Cortex of kidney (tissue), 1 donor: ENCODE results near the gene SLF2.

Experiments used
- DNase-seq: peaks from one replicate; lab custom pipeline; 2025; lab: John Stamatoyannopoulos, UW

The SLF2 gene

DNA sequence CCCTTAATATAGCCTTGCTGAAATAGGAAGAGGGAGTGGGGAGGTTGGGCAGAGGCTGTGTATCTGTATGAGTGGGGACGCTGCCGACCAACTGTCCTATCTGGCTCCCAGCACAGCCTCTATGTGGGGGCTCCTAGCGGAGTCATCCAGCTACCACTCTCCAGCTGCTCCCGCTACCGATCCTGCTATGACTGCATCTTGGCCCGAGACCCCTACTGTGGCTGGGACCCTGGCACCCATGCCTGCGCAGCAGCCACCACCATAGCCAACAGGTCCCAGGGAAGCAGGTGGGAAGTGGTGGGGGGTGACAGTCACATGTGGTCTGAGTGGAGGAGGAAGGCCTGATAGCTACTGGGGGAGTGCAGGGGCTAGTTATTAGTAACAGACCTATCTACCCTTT, 67.9 kb downstream of the SLF2 start:
- no peak for DNase-seq

DNA sequence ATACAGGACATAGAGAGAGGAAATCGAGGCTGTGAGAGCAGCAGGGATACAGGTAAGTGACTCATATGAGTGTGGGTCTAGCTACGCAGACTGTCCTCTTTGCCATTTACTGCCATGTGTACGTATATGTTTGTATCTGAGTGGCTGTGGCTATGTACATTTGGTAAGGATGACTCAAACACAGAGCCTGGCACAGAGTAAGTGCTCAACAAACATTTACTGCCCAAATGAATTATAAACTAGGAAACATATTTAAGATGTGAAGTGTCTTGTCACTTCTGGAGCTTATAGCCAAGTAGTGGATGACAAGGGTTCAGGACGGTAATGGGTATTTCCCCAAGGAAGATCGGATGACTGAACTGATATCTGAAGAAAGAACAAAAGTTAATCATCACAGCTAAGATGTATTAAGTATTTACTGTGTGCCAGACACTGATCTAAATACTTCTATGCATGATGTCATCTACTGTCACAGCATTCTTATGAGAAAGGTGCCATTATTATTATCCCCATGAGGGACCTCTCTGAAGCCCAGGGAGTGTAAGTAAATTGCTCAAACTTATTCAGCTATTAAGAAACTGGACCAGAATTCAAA, 68.5 kb downstream of the SLF2 start:
- DNase-seq, result no peak

DNA sequence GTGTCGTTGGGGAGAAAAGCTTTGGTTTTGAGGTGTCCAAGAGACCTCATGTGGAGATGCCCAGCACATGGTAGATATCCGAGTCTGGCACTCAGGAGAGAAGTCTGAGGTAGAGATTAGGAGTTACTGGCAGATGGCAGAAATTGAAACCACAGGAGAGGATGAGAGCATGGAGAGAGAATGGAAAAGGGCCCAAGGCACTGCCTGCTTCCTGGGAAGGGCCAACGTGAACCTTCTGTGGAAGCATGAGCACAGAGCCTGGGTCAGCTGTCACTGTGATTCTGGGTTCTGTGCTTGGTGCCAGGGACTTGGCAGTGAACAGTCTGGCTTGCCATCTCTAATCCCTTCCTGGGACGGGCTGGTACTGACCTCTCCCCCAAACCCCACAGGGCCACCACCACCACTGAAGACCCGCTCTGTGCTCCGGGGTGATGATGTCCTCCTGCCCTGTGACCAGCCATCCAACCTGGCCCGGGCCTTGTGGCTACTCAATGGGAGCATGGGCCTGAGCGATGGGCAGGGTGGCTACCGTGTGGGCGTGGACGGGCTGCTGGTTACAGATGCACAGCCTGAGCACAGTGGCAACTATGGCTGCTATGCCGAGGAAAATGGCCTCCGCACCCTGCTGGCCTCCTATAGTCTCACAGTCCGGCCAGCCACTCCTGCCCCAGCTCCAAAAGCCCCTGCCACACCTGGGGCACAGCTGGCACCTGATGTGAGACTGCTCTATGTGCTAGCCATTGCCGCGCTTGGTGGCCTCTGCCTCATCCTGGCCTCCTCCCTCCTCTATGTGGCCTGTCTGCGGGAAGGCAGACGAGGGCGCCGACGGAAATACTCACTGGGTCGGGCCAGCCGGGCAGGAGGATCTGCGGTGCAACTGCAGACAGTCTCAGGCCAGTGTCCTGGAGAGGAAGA, 70.4 kb downstream of the SLF2 start:
- DNase-seq, result no peak

DNA sequence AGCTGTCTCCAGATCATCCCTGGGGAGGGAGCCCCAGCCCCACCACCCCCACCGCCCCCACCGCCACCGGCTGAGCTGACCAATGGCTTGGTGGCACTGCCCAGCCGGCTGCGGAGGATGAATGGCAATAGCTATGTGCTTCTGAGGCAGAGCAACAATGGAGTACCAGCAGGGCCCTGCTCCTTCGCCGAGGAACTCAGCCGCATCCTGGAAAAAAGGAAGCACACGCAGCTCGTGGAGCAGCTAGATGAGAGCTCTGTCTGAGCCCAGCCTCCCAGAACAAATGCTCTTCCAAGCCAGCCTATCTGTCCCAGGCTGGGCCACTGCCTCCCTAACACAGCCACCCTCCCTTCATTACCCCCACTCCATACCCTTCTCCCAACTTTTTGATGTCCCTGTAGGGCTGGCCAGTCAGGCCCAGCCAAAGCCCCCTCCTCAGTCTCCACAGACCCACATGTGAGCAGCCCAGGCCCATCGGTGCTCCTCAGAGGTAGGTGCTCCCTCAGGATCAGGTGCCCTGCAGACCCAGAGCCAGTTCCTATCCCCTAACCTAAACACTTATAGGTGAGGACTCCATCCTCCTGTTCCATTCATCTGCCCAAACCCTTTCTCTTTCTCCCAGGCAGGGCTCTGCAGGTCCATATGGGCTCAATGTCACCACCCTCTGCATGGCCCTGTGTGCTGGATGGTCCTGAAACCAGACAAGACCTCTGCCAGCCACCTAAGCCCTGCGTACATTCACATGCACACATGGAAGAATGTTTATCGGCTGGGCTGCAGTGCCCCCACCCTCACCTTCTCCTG, 71.3 kb downstream of the SLF2 start:
- no peak for DNase-seq

DNA sequence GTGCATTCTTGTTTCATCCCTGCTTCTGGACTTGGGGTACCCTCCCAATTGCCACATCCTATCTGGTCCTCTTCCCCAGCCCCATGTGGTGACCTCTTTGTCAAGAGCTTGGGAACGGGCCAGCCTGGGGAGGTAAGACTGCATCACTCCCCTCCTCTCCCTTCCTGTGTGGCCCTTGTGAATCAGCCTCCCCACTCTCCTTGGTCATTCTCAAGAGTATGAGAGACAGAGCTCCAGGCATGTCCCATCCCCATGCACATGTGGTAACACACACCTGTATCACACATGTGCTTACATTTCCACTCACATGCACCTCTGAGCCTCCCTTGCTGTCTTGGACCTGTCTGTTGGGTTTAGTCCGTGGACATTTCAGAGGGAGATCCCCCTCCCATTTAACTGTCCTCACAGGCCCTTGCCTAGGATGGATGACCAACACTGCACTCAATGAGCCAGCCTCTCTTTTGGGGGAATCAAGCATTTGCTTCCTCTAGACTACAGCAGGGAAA, 72.0 kb downstream of the SLF2 start:
- DNase-seq, result no peak

DNA sequence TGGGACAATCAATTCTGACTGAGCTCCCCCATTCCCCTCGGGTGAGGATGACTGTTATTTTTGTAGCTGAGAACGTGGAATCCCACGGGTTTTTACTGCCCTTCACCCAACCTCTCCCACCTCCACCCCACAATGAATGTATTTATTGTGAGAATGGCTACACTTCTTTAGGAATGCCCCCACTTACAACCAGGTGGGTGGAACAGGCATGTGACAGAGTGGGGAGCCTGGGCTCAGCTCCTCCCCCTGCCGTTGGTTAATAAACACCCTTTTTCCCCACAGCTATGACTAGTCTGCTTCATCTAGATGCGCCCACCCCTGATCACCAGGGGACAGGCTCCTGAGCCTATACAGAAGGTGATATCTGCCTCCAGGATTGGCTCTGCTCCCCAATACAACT, 72.6 kb downstream of the SLF2 start:
- DNase-seq, result no peak

DNA sequence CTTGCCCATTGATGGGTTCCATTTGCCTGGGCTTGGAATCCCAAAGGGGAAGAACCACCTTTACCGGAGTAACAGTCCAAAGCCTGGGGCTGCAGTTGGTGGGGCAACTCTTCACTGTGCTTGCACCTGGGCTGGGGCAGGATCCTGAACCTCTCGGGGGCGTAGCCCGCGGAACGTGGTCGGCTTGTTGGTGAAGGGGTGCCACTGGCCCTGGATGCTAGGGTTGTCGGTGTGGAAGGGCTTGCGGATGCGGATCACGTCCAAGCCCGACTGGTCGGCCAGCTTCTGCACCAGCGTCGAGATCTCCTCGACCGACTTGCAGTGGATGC, 73.8 kb downstream of the SLF2 start:
- no peak for DNase-seq

DNA sequence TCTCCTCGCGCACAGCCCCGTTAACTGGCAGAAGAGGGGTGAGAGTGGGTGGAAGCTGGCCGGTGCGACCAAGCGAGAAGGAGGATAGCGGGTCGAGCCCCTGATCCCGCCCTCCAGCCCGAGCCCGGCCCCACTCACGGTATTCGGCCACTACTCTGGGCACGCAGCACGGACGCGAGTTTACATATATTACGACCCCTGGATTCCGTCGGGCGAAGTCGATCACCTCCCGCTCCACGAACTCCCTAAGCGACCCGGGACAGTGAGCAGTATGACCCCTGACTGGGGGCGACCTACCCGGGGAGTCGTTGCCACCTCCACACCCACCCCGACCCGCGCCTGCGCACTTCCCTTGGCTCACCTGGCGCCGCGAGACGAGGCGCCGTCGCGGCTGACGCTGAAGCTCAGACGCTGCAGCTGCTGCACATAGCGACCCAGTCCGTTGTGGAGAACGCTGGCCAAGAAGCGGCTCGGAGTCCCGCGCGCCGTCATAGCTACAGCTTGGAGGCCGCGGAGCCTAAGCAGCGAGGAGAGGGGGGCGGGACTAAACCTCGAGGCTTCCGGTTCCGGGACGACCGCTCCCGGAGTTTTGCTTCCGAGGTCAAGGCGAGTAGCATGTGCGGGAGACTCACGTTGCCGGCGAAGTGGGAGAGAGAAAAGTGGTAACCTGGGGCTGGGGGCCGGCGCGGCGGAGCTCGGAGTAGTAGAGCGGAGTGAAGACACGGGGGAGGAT, 74.4 kb downstream of the SLF2 start, which contains the start of the genes MRPL43 and TWNK:
MRPL43 (minus strand) TSS at position 546 of the 733 bp plus-strand sequence; CDS start at position 492, 54 bp downstream.
TWNK (plus strand) TSS at position 592 of the 733 bp plus-strand sequence. CDS start 668 bp downstream, outside the sequence.
- peak; percentile 14 for DNase-seq

DNA sequence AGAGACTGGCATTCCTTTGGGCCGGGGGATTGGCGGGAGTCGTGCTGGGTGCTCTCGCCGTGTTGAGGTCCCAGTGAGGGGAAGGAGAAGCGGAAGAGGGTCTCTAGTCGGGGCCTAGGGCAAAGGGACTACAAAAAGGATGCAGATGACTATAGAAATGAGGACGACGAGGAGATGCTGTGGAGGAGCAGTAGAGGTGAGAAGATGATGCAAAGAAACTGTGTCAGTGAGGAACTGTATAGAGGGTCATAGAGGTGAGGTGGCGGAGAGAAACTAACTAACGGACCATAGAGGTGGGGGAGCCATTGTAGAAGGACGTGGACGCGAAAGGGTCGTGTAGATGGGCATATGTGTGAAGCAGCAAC, 74.9 kb downstream of the SLF2 start:
- DNase-seq, result no peak

DNA sequence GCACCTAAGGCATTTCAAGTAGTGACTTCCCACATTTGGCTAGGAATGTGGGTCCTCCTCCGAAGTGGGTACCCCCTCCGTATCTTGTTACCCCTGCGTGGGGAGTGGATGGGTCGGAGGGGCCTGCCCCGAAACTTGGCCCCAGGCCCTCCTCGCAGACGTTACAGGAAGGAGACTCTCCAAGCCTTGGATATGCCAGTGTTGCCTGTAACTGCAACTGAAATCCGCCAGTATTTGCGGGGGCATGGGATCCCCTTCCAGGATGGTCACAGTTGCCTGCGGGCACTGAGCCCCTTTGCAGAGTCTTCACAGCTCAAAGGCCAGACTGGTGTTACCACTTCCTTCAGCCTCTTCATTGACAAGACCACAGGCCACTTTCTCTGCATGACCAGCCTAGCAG, 75.4 kb downstream of the SLF2 start:
- DNase-seq, result no peak

DNA sequence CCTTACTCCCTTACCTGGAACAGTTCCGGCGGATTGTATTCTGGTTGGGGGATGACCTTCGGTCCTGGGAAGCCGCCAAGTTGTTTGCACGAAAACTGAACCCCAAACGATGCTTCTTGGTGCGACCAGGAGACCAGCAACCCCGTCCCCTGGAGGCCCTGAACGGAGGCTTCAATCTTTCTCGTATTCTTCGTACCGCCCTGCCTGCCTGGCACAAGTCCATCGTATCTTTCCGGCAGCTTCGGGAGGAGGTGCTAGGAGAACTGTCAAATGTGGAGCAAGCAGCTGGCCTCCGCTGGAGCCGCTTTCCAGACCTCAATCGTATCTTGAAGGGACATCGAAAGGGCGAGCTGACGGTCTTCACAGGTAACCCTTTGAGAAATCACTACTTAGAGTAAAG, 76.3 kb downstream of the SLF2 start:
- no peak for DNase-seq

DNA sequence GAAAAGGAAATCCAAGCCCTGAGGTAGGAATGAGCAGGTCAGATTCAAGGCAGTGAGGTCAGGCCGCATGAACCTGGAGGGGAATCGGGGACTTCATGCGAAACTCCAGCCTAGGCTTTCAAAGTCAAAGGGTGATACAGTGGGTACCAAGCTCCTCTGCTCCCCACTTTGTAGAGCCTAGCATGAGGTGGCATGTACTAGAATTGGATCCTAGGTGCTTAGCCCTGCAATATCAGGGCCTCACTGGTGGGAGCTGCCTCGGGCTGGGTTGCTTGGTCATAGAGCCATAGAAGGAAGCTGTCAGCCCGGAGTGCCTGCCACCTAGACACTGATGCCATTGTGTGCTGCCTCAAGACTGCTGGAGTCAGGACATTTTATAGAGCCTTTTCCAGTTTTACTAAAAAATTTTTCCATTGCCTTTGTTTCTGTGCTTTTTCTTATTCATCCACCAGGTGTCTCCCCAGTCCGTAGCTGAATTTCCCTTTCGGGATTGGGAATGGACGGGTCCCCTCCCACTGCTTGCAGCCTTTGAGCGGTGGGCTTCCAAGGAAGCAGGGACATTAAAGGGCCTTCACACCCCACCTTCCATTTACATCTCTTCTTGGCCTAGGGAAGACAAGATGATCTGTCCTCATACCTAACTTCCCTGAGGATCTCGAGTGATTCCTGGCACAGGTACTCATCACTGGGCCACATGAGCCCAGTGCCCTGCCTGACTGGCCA, 81.4 kb downstream of the SLF2 start:
- no peak for DNase-seq

DNA sequence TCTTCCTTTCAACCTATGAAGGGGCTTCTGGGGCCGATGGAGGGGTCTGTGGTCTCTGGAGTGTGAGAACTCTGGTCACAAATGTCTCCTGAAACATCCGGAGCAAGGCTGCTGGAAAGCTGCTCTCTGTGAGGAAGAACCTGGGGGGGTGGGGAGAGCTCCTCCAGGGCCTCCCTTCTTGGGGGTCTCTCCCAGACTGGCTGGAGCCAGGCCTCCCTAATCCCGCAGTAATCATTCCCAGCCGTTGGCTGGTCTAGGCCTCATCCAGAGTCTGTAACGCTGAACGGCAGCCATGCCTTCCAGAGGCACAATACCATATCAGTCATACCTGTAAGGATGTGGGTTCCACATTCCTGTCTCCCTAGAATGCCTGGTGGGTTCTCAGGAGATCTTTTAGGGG, 82.4 kb downstream of the SLF2 start:
- no peak for DNase-seq

DNA sequence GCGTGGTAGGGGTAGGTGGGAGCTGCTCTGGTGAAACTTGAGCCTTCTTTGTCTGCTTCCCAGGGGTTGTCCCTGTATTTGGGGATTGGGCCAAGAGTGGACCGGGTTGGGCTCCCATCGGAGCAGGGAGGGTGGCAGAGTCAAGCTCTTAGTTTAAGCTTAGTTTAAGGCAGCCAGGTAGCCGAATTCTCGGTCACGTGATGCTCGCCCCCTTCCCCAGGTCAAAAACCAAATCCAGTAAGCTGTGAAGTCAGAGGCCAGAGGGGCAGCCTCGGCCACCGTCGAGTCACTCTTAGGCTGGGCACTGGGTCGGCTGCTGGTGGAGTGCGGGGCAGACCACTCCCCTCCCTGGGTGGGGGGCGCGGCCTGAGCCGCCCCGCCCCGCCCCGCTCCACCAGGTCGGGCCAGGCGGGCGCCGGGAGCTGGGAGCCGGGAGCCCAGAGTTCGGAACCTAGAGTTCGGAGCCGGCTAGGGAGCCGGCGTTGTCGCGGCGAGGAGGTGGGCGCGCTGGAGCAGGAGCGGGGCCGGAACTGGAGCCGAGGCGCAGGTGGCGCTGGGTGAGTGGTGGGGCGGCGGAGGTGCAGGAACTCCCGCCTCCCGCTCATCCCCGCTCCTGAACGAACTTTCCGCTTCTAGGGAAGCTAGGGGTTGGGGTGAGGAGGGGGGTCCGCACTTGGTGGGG, 84.1 kb downstream of the SLF2 start:
- DNase-seq, result no peak

DNA sequence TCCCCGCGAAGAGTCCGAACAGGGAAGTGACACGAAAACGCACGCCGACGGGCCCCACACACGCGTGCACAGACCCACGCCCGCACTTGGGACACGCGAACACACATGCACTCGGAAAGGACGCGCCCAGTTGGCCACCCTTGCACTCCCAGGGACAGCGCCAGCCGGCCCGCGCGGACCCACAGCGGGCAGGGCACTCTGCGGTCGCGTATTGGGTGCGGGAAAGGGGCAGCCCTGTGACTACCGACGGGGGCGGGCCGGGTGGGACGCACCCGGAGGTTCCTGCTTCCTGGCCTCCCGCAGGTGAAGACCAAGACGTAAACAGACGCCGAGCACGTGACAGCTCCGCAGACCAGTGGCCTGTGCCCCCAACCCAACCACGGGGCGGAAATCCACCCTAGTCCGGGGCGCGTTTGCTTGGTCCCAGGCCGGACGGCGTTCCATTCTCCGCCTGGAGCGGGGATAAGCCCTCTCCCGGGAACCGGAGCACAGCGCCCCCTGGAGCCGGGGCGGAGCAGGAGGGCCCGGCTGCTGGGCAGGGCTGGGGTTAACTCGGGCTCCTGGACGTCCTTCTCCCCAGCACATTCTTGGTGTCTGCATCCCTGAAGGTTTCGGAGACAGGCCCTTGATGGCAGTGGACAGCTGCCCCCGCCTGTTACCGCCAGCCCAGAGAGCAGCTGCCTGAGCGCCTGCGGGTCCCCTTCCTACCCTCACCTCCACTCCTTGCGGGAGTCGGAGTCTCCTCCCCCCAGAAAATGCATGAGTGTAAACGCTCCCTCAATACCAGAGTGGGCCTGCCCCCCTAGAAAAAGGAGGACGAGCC, 84.8 kb downstream of the SLF2 start:
- DNase-seq, result no peak

DNA sequence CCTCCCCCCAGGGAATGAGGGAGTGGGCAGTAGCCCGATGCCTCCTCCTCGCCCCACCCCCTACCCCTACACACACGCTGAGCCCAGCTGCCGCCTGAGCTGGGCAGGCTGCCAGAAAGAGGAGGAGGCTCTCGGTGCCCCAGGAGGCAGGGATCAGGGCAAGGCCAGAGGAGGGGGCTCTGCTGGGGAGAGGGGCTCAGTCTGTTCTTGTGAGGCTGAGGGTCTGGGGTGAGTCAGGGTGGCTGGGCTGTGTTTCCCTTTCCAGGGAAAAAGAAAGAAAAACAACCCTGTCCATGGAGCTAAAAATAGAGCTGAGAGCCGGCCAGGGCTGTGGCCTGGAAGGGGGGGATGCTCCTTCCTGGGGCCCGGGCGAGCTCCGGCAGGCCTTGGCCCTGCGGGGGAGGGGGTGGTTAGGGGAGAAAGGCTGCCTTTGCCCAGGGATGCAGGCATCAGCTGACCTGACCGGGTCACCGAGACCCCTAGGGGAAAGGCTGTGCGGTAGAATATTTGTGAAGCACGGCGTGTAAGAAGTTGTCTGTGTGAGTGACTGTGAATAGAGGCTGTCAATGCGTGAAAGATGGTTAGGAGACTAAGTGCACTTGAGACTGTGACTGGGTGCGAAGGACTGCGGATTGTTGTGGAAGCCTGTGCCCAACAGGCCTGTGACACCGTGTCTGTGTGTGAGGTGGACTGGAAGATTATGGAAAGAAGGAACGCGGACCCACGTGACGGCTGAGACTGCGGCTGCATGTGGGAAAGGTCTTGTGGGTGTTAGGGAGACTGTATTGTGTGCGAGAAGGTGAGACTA, 85.6 kb downstream of the SLF2 start:
- no peak for DNase-seq

DNA sequence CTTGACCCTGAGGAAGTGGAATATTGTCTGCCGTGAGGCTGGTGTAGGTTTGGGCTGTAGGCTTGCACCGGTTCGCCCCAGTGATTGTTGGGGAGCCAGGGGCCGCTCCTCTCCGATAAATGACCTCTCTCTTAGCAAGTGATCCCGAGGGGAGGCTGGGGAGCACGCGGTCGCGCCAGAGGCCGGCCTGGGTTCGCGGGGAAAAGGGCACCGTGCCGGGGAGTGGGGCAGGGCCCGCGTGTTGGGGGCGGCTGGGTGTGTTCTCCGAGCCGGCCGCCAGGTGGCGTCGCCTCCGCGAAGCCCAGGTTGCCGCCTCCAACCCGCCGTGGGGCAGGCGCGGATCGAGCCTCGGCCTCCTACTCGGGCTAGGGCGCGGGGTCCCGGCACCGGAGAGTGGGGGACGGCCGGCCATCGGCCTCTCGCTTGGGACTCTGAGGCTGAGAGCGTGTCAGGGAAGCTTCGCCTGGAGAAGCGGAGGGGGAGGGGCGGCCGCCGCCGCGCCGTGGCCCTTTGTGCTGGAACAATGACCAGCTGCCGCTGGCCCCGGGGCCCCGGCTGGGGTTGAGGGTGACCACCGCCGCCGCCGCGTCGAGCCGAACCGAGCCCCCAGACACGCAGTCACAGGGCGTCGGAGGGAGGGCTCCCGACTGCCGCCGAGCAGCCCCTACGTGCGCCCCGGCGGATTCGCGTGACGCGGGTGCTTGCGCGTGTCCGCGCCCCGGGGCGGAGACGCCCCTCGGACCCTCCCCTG, 86.4 kb downstream of the SLF2 start:
- peak; percentile 24 for DNase-seq

DNA sequence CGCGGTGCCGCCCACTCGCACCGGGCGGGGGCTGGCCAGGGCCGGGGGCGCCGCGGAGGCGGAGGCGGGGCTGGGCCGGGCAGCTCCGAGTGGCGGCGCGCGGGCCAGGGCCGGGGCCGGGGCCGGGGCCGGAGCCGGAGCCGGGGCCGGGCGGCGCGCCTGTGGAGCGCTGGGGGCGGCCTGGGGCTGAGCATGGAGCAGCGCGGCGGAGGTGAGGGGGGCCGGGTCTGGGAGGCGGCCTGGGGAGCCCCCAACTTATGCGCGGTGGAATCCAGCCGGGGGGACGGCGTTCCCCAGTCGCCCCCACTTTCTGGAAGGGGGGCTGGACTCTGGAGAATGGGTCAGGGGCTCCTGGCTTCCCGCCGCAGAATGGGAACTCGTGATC, 87.0 kb downstream of the SLF2 start, which contains the start of gene LZTS2:
LZTS2 (plus strand) TSS at position 67 of the 385 bp plus-strand sequence. CDS start 2,731 bp downstream, outside the sequence.
- DNase-seq, result no peak
